Ectodermal cell (in vitro differentiated cells): ENCODE data around the gene NATD1.

Experiments used
- H3K27ac ChIP-seq: 2 replicates; pipeline ENCODE4 v1.7.0; 2013; ENCODE audit warnings: mild to moderate bottlenecking, low read depth, low read length; ENCODE audit not compliant: insufficient read depth, poor library complexity, severe bottlenecking
- H3K27me3 ChIP-seq: 2 replicates; pipeline ENCODE4 v1.7.0; 2013; ENCODE audit warnings: mild to moderate bottlenecking, low read length; ENCODE audit not compliant: insufficient read depth, control insufficient read depth, poor library complexity, severe bottlenecking
- H3K36me3 ChIP-seq: one replicate; pipeline ENCODE4 v1.7.0; 2013; ENCODE audit warnings: low read length; ENCODE audit not compliant: control insufficient read depth, insufficient read depth
- H3K4me1 ChIP-seq: one replicate; pipeline ENCODE4 v1.7.0; 2013; ENCODE audit warnings: low read length; ENCODE audit not compliant: control insufficient read depth, insufficient read depth
- H3K4me3 ChIP-seq: 2 replicates; pipeline ENCODE4 v1.7.0; 2013; ENCODE audit warnings: low read depth, low read length, control low read depth; ENCODE audit not compliant: insufficient read depth
- H3K9me3 ChIP-seq: 2 replicates; pipeline ENCODE4 v1.7.0; 2013; ENCODE audit warnings: mild to moderate bottlenecking, low read length, moderate library complexity; ENCODE audit not compliant: control insufficient read depth
- WGBS, 2 experiments: methylation state at CpG; one replicate each; pipeline ENCODE4 v1.1.7; 2013; ENCODE audit warnings: missing lambda C conversion rate in 2 of 2; 5-methylcytosine and 5-hydroxymethylcytosine counted together

Gene NATD1

GRCh38 chr17:21243516-21244303, 9.5 kb downstream of the NATD1 start:
- peaks cover 38% of the 10 kb centered on the region for H3K4me1 ChIP-seq
- H3K27me3 ChIP-seq: no peaks in the 10 kb centered on the region
- H3K4me3 ChIP-seq: no peak overlapping the region
- no peaks in the 10 kb centered on the region for H3K9me3 ChIP-seq
- WGBS, 2 experiments: 79% methylated on average over 23 of the region's 23 CpGs
- no peak overlapping the region for H3K27ac ChIP-seq
- H3K36me3 ChIP-seq: no peaks in the 10 kb centered on the region

GRCh38 chr17:21242780-21243515, 10.3 kb downstream of the NATD1 start:
- no peak overlapping the region for H3K4me3 ChIP-seq
- H3K9me3 ChIP-seq: no peaks in the 10 kb centered on the region
- peaks cover 38% of the 10 kb centered on the region for H3K4me1 ChIP-seq
- H3K27ac ChIP-seq: no peak overlapping the region
- no peaks in the 10 kb centered on the region for H3K27me3 ChIP-seq
- 89 to 91% methylated on average over 26 of the region's 26 CpGs for WGBS, 2 experiments
- no peaks in the 10 kb centered on the region for H3K36me3 ChIP-seq

GRCh38 chr17:21242026-21242697, 11.0 kb downstream of the NATD1 start:
- 80 to 86% methylated on average over 11 of the region's 11 CpGs for WGBS, 2 experiments
- no peaks in the 10 kb centered on the region for H3K27me3 ChIP-seq

GRCh38 chr17:21241564-21241963, 11.6 kb downstream of the NATD1 start:
- Histone ChIP-seq H3K4me1 (peaks cover 38% of the 10 kb centered on the region), H3K27me3 (no peaks in the 10 kb centered on the region), H3K4me3 (no peak overlapping the region), H3K36me3 (no peaks in the 10 kb centered on the region), H3K9me3 (no peaks in the 10 kb centered on the region), H3K27ac (no peak overlapping the region)
- WGBS, 2 experiments: 83 to 85% methylated on average over 11 of the region's 11 CpGs

More at GRCh38 chr17:21242026-21242697, 11.0 kb downstream of the NATD1 start:
- Histone ChIP-seq H3K27ac (no peak overlapping the region), H3K4me1 (peaks cover 38% of the 10 kb centered on the region), H3K36me3 (no peaks in the 10 kb centered on the region), H3K4me3 (no peak overlapping the region), H3K9me3 (no peaks in the 10 kb centered on the region)

DNA sequence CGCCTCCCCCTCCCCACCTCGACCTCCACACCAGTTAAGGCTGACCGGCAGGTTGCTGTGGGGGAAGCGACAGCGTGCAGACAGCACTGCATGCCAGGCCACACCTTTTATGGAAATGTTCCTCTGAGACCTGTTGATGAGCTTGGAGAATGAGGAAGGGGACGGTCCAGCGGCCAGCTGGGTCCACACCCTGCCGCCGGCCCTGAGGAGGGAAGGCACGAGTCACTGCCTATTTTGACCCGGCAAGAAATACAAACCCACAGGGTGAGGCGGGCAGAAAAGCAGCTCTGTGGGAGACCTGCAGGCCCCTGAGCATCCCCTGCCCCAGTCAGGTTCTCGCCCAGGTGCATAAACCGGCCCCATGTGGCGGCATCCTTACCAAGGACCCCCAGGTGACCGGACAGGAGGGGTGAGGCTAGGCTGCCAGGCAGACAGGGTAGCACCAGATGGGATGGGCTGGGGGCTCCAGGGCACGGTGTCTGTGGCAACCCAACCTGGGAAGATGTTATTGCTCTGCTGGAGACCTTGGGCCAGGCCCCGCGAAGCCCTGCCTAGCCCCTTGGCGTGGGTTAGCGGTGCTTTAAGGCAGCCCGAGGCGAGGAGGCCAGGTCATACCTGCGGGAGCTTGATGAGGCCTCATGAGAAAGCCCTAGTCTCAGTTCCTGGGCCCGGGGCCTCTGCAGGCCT, 12.7 kb downstream of the NATD1 start:
- Histone ChIP-seq H3K9me3 (no peaks in the 10 kb centered on the region), H3K27me3 (no peaks in the 10 kb centered on the region), H3K4me3 (no peak overlapping the region), H3K27ac (no peak overlapping the region), H3K4me1 (peaks cover 38% of the 10 kb centered on the region), H3K36me3 (no peaks in the 10 kb centered on the region)
- 58% methylated on average over 25 of the region's 25 CpGs for WGBS, 2 experiments

DNA sequence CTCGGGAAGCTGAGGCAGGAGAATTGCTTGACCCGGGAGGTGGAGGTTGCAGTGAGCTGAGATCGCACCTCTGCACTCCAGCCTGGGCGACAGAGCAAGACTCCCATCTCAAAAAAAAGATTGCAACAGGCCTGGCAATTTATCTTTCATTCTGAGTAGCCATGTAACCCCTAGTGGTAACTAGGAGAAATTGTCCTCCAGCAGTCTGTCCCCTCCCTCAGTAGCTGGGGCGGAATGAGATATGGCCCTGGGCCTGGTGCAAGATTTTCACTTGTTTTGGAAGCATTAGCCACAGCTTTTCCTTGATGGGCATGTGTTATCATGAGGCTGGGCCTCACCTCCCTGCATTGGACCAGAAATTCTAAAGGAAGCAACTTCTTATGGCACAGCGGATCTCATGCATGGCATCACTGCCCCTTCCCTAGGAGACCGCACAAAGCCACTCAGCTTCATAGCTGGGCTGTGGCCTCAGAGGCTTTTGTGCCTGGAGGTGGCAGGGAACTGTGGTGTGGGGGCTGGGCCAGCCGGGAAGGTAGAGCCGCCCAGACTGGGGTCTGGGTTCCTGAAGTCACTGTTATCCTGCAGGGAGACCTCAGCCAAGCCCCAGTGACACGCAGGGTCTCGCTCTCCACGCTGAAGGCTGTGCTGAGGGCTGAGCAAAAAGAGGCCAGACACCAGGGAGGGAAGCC, 13.4 kb downstream of the NATD1 start:
- H3K27ac ChIP-seq: no peak overlapping the region

DNA sequence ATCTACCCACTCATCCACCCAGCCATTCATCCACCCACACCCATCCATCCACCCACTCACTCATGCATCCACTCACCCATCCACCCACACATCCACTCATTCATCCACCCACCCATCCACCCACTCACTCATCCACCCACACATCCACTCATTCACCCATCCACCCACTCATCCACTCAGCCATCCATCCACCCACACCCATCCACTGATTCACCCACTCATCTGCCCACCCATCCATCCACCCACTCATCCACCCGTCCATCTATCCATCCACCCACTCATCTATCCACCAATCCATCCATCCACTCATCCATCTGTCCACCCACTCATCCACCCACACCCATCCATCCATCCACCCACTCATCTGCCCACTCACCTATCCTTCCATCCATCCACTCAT, 17.3 kb downstream of the NATD1 start:
- Histone ChIP-seq H3K27me3 (no peaks in the 10 kb centered on the region), H3K9me3 (no peaks in the 10 kb centered on the region), H3K36me3 (no peaks in the 10 kb centered on the region), H3K4me3 (no peak overlapping the region), H3K4me1 (peaks cover 9% of the 10 kb centered on the region), H3K27ac (no peak overlapping the region)
- 78 to 85% methylated on average over 1 of the region's 1 CpG for WGBS, 2 experiments

More for the DNA sequence above, 13.4 kb downstream of the NATD1 start:
- Histone ChIP-seq H3K9me3 (no peaks in the 10 kb centered on the region), H3K36me3 (no peaks in the 10 kb centered on the region), H3K4me3 (no peak overlapping the region), H3K4me1 (peaks cover 38% of the 10 kb centered on the region), H3K27me3 (no peaks in the 10 kb centered on the region)
- WGBS, 2 experiments: 64% methylated on average over 12 of the region's 12 CpGs

DNA sequence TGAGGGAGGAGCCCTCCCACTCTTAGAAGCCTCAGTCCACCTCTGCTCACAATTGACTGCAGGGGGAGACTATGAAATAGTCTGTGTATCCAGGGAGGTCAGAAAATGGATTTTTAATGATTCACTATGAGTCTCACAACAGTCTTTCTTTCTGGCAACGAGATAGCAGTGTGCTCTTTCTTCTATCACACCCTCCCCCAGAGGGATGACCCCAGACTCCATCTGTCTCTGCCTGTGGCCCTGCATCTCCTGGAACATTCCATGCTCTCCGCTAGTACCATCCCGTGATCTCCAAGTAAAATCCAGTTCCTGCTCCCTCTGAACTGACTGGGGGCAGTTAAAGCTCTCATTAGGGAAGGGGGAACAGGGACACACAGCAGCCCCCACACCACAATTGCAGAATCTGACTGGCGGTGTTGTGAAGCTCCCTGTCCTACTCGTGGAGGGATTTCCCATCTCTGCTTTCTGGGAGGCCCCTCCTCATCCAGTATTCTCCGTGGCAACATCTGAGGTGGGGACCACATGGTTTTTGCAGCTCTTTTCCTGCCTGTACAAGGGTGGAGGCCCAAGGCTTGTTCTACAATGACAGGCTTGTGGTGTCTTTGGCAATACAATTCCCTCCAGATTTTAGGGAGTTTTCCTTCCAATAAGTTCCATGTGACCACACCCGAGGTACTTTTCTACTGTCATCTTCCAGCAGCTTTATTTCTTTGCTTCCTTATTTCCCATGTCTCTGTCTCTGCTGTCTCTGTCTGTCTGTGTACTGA, 19.4 kb downstream of the NATD1 start:
- Histone ChIP-seq H3K36me3 (no peaks in the 10 kb centered on the region), H3K9me3 (no peaks in the 10 kb centered on the region), H3K27me3 (no peaks in the 10 kb centered on the region), H3K27ac (no peak overlapping the region), H3K4me3 (no peak overlapping the region), H3K4me1 (no peaks in the 10 kb centered on the region)
- WGBS, 2 experiments: 81 to 85% methylated on average over 7 of the region's 7 CpGs
